ENCODE data around the gene ZNF155.
A peak's percentile ranks its signal among the peaks of the same experiment; 100 is the strongest.
"Not testable (repeated sequence)": the region's sequence is repeated elsewhere in the genome, so short reads cannot be mapped to it uniquely, and the experiment has no call there.

The ZNF155 gene

GRCh38 chr19:43983912-43984686, at the start of gene ZNF155:
TSS of gene ZNF155 (plus strand) at chr19:43984188. CDS start at chr19:43988544, 4,356 bp downstream.
- DNase-seq = peak; percentile 81

GRCh38 chr19:43934985-43935708, 48.8 kb upstream of the ZNF155 start, which contains the start of gene ZNF45:
TSS of gene ZNF45 (minus strand) at chr19:43935282. CDS start at chr19:43922185, 13,097 bp downstream.
- peak; percentile 93 for DNase-seq

GRCh38 chr19:43936188-43936587, 47.8 kb upstream of the ZNF155 start:
- DNase-seq = no peak

- DNase-seq = no peak
Measured at GRCh38 chr19:43939557-43940260, 44.3 kb upstream of the ZNF155 start.

- no peak for DNase-seq
Measured at GRCh38 chr19:43940719-43941118, 43.3 kb upstream of the ZNF155 start.

GRCh38 chr19:43941209-43941608, 42.8 kb upstream of the ZNF155 start:
- no peak for DNase-seq

- DNase-seq = not testable (repeated sequence)
Measured at GRCh38 chr19:43947412-43947811, 36.6 kb upstream of the ZNF155 start.

GRCh38 chr19:43949803-43950202, 34.2 kb upstream of the ZNF155 start:
- DNase-seq = not testable (repeated sequence)

- DNase-seq = peak; percentile 82
Measured at GRCh38 chr19:43950834-43951645, 32.9 kb upstream of the ZNF155 start, which contains the start of gene ZNF221. TSS of gene ZNF221 (plus strand) at chr19:43951228. CDS start at chr19:43962727, 11,499 bp downstream.

- DNase-seq = no peak
Measured at GRCh38 chr19:43956827-43957226, 27.2 kb upstream of the ZNF155 start.

GRCh38 chr19:43957891-43958290, 26.1 kb upstream of the ZNF155 start:
- DNase-seq = no peak

- DNase-seq = no peak
Measured at GRCh38 chr19:43960411-43960810, 23.6 kb upstream of the ZNF155 start.

GRCh38 chr19:43966079-43966694, 17.8 kb upstream of the ZNF155 start:
- DNase-seq = no peak

- no peak for DNase-seq
Measured at GRCh38 chr19:43976732-43977131, 7.3 kb upstream of the ZNF155 start.

GRCh38 chr19:43983544-43983911, 460 bp upstream of the ZNF155 start:
- no peak for DNase-seq

GRCh38 chr19:43984687-43985000, 656 bp downstream of the ZNF155 start:
- DNase-seq = no peak

- DNase-seq = no peak
Measured at GRCh38 chr19:43997631-43998290, 13.8 kb downstream of the ZNF155 start.

GRCh38 chr19:44002212-44002565, 18.2 kb downstream of the ZNF155 start:
- no peak for DNase-seq

- peak; percentile 93 for DNase-seq
Measured at GRCh38 chr19:44002566-44003460, 18.8 kb downstream of the ZNF155 start, which contains the start of gene ZNF230. TSS of gene ZNF230 (plus strand) at chr19:44002957. CDS start at chr19:44007079, 4,122 bp downstream.

GRCh38 chr19:44003461-44004009, 19.5 kb downstream of the ZNF155 start:
- peak; percentile 2 for DNase-seq
